Suppressor macrophage treated with lipopolysaccharide for 1 hour (primary cell): ENCODE data around the gene UBL7.
"Not testable (repeated sequence)": the region's sequence is repeated elsewhere in the genome, so short reads cannot be mapped to it uniquely, and the experiment has no call there.

Experiments
- DNase-seq, 3 donors: peaks; one replicate each; pipeline ENCODE4 v3.0.0-alpha.2; 2020 to 2022

Gene UBL7

DNA sequence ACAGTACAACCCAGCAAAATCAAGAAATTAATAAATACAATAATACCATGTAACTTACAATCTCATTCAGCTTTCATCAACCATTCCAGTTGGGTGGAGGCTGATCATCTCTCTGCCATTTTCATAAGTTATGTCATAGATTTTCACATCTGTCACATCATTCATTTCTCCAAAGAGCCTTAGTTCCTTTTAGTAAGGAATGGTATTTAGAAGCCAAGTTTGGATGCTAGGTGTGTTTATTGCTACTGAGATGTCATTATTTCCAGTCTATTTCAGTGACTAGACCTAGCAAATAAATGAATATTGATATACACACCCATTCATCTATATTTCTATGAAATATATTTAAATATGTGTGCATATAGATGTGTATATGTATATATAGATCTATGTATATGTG, 2.7 kb upstream of the UBL7 start:
- no peak for DNase-seq

DNA sequence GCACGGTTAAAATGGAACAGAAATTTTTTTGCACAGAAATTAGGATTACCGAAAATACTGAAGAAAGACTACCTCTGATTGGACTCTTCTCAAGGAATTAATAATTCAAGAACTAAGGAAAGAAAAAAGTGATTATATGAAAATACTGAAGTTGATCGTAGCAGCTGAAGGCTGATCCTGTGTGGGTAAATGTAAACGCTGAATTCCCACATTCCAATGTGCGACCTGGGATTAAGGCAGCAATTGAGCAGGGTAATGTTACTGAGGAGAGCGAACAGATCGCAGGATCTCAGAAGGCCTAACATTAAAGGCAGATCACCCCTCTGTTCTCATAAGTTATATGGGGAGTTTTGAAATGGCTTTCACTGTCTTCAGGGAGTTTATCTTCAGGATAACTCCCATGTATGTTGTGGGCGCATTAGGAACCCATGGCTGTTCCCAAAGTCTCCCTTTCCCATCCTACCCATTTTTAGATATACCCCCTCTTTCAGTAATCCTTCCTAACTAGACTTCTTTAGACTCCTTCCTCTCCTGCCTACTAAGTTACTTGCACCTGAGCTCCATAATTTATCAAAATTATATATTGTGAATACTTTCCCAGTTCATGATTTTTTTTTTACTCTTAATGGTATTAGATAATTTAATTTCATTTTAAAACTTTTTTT, 1.0 kb upstream of the UBL7 start:
- DNase-seq = no peak

DNA sequence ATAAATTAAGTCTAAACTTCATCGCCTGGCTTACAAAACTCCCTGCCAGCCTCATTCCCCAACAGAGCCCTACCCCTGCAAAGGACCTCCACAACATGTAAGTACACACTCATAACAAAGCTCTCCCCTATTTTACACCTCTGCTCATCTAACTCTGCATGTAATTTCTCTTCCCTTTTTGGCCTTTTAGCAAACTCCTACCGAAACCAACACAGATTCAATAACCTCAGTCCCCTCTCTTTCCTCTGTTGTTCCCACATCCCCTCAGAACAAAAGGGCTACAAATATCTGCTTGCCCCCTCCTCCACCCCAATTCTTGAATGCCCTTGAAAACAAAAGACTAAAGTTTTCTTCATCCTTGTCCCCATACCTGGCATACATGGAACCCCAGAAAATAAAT, 662 bp downstream of the UBL7 start:
- no peak for DNase-seq

DNA sequence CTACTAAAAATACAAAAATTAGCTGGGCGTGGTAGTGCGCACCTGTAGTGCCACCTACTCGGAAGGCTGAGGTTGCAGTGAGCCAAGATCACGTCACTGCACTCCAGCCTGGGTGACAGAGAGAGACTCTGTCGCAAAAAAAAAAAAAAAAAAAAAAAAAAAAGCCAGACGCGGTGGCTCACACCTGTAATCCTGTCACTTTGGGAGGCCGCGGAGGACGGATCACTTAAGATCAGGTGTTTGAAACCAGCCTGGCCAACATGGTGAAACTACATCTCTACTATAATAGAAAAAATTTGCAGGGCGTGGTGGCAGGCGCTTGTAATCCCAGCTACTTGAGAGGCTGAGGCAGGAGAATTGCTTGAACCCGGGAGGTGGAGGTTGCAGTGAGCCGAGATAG, 1.2 kb downstream of the UBL7 start:
- not testable (repeated sequence) for DNase-seq

DNA sequence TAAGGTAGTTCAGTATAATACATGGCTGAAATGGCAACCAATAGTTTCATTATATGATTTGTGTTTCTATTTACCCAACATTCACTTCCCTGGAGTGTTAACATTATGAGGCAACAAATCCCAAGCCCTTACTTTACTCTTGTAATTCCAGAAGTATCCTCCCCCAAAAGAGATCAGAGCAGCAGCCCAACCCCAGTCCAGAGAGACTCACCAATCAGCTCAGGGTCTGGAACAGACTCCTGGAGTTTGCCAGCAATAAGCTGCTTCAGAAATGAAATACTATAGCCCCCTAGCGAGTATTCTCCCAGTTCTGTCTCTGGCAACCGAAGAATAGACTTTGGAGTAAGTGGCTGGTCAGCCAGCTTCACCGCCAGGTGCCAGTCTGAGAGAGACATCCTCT, 2.5 kb downstream of the UBL7 start:
- DNase-seq = no peak

DNA sequence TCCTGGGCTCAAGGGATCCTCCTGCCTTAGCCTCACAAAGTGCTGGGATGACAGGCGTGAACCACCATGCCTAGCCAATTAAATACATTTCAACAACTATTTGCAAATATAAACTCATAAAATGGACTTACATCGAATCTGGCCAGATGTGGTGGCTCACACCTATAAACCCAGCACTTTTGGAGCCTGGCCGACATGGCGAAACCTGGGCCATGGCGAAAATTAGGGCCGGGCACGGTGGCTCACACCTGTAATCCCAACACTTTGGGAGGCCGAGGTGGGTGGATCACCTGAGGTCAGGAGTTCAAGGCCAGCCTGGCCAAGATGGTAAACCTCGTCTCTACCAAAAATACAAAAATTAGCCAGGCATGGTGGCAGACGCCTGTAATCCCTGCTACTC, 3.9 kb downstream of the UBL7 start:
- not testable (repeated sequence) for DNase-seq

DNA sequence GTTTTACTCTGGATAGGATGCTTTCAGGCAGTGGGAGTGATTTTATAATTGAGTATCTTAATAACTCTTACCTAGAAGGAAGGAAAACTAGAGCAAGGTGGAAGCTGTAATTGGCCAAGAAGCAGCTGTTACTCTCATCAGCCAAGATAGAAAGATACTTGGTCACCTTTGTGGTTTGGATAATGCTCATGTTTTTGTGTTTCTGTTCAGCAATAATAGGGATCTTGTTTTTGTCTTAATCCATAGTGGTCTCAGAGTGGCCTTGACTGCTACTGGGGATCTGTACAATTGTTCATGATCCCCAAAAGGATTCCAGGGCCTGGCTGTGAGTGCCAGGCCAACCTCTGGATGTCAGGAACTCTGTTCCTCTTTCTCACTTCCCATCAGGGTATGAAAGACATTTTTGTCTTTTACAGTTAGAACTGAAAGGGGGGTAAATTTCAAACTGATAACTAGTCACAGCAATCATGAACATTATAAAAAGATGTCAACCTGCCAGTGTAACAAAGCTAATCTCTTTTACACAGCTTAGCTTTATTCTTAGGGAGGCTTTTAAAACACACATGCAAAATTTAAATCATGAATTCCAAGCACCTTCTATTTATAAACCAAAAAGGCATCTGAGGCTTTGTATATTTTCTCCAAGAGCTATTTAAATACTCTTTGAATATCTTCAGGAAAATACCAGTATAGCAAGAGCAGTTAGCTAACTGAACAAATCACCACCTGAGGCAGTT, 6.0 kb downstream of the UBL7 start:
- DNase-seq = peak in 1 of 3 donors; percentile 28

DNA sequence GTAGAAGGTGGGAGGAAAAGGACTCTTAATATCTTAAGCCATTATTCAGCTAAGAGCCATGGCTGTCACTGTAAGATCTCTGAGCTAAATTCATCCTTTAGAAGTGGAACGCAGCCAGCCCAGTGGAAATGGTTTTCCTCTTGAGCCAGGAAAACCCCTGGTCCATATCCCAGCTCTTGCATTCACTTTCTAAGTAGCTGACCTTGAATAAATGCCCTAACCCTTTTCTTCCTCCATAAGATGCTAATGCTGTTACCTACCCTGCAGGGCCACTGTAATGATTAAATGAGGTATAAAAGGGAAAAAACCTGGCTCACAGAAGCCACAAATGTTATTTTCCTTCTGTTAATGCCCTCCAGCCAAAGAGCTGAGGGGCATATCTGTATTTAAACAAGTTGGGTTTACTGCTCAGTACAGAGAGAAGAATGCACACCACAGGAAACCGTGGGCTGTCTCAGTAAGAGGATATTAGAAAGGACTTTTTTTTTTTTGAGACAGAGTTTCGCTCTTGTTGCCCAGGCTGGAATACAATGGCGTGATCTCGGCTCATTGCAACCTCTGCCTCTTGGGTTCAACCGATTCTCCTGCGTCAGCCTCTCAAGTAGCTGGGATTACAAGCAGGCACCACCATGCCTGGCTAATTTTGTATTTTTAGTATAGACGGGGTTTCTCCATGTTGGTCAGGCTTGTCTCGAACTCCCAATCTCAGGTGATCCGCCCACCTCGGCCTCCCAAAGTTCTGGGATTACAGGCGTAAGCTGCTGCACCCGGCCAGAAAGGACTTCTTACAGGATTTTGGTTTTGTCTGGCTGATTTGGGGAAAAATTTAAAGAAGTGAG, 6.8 kb downstream of the UBL7 start:
- peak in 1 of 3 donors; percentile 41 for DNase-seq

DNA sequence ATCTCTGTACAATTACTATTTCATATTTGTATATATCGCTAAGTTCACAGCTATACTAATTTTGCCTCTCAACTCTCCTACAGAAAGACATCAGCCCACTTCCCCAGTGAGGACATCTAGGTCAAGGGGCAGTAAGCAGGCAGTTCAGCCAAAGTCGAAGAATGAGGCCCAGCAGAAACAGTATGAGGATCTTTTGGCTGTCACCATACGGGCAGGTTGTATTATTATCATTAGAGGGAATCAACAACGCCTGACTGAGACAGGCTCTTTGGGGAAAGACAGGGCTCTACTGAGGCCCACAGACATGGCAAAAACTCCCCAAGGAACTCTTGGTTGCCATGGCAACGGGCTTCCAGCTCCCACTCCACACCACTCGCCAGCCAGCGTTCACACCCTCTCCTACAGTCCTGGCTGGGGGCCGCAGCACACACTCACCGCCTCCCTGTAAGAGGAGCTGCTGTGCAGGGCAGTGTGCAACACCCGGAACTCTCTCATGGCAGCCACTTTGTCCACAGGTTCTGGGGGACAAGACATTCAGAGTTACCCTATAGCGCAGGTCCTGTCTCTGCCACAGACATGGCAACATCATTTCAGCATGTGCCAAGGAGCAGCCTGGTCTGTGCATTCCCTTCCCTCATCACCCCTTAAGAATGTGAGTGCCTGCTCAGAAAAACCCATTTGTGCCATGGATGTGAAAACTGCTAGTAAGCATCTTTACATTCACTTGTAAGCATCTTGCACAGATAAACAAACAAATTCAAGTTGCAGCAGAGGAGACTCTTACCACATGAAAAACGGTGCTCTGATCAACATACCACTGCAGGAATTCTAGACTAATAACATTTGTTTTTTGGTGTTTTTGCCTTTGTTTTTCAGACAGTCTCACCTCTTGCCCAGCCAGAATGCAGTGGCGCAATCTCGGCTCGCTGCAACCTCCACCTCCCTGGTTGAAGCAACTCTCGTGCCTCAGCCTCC, 8.8 kb downstream of the UBL7 start:
- no peak for DNase-seq

DNA sequence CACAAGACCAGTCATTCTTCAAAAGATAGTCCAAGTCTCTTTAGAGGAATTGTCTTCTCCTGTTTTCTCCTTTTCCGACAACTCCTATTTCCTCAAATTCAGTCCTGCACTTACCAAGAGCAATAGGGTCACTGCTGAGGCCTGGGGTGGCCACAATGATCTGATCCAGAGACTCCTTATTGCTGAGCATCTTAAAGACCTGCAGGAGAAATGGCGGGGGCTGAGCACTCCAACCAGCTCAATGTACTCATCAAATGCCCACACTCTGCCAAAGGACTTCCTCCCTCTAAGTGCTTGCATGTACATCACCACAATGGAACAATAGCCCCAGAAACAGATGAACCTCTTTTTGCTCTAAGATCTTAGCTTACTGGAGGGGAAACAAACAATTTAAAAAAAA, 9.6 kb downstream of the UBL7 start:
- DNase-seq = no peak

DNA sequence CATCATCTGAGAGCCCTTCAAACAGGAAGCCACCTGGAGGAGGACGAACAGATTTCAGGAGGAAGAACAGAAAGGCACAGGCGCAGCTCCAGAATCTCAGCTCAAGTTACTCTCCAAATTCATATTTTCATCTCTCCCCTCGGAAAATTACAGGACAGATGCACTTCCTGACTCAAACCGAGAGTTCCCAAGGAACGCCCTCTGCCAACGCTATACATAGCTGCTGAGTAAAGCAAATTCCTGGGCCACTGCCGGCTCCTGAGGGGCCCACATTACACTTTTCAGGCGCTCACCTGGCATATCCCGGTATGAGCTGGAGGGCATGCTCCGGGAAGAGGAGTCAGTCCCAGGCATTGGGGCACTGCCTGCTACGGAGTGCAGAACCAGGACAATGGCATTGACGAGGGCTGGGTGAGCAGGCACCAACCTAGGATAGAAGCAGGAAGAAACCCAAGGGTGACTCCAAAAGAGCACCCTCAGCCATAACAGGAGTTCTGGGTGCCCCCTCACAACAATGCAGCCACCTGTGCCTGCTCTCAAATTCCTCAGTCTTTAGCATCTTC, 11.2 kb downstream of the UBL7 start:
- DNase-seq = no peak

DNA sequence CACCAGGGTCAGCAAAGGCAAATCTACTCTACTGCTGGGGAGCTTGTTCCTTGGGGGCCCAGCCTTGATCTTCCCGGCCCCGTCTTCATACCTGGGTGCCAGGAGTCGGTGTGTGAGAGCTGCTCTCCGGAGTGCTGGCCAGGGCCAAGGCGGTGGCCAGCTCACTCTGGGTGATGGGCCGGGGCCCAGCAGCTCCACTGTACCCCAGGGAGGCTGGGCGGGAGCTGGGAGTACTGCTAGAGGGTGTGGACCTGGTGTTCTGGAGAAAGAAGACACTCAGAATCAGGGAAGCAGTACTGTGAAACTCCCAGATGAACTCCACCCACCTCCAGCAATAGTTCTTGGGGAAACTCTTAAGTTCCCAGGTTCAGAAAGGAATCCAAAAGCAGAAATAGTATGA, 11.9 kb downstream of the UBL7 start:
- DNase-seq = no peak

DNA sequence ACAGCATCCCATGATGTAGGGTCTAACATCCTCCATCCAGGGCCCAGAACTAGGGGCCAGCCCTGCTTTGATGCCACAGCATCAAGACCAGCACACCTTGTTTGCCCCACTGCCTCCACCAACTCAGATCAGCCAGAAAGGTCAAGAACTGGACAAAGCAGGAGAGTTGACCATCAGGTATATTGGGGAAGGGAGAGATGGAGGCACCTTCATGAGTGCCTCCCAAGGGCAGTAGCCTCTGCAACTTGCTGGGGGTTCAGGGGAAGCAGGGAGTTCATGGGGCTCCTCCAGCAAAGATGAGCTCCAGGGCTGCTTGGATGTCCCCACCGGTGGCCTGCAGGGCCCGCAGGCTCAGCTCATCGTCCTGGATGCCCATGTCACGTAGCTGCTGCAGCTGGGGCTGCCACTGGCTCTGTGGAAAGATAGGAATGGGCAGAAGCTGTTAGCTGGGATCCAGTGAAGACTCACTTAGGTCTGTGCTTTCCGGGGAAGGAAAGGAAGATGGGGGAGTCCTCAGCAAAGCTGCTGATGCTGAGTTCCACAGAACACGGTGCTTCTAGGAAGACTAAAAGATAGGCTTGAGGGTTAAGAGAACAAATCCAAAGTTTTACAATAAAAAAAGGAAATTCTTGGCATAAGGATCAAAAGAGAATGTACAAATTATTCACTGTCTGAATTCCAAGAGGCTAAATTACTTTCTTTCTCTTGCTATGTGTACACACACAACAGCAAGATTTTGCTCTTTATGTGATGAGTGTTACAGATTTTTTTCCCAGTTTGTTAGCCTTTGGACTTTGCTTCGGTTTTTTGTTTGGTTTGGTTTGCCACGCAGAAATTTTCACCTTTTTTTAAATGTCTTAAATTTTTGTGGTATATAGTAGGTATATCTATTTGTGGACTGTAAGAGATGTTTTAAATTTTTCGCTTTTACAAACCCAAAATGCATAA, 14.9 kb downstream of the UBL7 start:
- DNase-seq = no peak

DNA sequence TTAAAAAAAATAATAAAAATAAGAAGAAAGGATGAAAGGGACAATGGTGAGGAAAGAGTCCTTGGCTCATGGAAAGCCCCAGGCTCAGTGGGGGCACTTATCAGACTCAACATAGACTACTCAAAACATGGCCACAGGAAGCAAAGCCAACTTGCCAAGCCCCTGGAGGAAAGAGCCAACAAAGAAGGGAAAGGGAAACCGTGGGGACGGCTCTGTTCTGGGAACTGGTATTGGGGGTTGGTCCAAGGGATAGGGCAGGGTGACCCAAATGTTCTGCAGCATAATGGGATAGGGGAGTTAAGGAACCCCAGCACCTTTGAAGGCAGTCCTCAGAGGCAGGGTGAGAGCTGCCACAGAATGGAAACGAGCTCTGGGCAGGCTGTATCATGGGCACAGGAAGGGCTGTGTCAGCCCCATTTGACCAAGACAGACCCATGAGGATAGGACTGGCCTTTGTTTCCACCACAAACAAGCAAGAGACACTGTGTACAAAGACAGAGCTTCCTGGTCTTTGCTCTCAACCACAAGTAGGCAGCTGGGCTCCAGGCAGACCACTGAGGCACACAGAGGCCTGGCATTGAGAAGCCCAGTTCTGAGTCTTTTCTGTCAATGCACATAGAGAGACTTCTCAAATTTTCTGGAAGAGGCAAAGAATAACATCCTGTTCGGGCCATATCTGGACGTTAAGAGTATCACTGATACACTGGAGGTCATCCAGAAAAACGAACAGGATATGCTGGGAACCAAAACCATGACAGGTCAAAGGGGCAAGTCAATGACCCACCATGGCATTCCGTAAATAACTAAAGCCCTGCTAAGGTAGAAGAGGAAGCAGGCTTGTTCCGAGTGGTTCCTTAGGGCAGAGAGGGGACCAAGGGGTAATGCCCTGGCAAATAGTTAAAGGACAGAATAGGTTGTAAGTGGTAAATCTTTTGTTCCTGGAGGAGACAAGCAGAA, 16.6 kb downstream of the UBL7 start:
- DNase-seq = no peak

DNA sequence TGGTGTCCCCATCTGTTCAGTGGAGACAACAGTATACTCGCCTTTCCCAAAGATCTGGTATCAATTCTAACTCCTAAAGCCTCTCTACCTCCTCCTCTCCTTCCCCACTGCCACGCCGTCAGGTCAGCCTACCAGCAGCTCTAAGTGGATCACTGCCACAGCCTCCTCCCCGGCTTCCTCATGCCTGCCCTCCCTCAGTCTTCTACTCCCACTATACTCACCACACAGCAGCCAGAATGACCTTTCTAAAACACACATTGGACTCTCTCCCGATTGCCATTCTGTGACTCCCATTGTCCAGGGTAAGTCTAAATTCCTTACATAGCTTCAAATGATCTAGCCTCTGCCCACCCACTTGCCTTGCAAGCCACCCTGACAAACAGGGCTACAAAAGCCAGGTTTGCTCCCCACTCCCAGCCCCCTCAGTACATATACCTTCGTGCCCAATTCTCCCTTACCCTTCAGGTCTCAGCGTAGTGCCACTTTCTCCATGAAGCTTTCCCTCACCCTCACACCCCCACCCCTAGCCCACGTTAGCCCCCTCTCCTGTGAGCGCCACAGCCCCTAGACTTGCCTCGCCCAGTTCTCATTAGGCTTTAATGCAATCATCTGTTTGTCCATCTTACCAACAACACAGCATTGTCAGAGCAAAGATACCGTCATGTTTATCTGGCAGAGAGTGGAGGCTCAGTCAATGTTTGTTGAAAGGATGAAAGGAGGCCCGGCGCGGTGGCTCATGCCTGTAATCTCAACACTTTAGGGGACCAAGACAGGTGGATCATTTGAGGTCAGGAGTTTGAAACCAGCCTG, 17.7 kb downstream of the UBL7 start:
- no peak for DNase-seq

DNA sequence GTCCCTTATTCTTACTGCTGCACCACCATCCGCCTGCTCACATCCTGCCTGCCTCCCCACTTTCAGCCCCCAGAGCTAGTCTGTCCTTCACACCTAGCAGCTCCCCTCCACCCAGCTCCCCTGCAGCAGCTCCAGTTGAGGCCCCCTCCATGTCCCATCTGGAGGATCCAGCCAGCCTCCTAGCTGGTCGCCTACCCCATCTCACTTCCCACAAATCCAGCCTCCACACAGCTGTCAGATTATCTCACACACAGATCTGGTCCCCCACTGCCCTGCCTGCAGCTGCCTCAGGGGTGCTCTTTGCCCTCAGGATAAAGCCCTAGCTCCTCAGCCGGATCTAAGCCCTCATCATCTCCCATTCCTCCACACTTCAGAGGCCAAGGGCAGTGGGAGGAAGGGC, 18.4 kb downstream of the UBL7 start:
- DNase-seq = no peak

DNA sequence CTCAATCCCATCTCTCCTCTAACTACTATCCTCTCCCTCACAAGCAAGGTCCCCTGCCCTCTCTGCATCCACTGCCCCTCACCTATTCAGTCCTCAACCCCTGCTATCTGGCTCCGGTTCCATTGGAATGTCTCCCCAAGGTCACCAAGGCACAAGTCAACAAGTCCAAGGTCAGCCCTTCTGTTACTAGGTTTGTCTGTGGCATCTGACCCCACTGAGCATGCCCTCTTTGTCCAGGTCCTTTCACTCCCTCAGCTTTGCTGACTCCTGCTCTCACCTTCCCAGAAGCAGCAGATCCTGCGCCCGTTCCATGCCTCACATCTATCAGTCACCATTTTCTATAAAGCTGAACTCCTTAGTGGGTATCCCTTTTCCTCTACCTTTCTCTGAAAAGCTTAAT, 18.9 kb downstream of the UBL7 start:
- no peak for DNase-seq

DNA sequence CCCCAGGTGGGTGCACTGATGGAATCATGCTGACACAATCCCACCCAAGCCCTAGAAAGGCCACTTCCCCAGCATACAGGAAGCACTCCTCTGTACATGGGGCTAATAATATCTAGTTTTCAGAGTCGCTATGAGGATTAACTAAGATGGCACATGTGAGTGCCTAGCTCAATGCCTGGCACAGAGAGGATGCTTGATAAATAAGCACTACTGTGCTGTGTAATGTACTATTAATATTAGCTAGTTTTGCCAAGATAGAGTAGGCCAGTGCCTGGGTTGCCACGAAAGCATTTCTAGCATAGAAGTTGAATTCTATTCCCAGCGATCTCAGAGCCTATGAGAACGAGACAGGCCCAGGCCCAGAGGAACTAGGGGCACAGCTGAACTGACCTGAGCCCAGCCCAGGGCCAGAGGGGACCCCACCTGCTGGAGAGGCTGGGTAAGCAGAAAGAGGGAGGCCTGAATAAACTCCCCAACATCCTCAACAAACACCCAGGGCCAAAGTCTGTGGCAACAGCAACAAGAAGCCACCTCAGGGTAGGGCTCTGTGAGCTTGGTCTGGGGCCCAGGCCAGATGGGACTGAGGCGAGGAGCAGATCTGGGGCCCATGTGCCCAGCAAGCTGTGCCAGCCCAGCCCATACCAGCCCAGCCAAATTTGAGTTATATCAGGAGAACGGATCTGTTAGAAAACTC, 19.6 kb downstream of the UBL7 start:
- DNase-seq = no peak
